ENCODE measurements around the gene TSPY10.
"Not testable (repeated sequence)": the region's sequence is repeated elsewhere in the genome, so short reads cannot be mapped to it uniquely, and the experiment has no call there.

Gene TSPY10, protein sequence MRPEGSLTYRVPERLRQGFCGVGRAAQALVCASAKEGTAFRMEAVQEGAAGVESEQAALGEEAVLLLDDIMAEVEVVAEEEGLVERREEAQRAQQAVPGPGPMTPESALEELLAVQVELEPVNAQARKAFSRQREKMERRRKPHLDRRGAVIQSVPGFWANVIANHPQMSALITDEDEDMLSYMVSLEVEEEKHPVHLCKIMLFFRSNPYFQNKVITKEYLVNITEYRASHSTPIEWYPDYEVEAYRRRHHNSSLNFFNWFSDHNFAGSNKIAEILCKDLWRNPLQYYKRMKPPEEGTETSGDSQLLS

DNA sequence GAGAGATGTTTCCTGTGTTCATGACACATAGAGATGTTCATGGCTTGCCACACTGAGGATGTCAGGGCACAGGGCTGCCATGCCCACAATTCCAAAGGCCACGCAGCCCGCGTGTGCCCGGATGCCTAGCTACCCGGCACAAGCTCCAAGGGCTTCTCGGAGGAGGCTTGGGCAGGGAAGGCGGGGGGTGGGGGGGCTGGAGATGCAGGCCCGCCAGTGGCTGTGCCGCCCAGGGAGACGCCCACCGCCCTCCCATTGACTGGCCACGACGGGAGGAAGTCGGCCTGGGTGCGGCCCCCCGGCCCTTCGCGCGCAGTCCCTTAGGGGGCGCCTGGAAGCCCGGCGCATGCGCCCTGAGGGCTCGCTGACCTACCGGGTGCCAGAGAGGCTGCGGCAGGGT is at the start of gene TSPY10:
Gene TSPY10, plus strand, starts transcription at position 301 of the 400 bp plus-strand sequence. Its CDS starts 46 bp downstream, at position 347.
- DNase-seq, result not testable (repeated sequence)

DNA sequence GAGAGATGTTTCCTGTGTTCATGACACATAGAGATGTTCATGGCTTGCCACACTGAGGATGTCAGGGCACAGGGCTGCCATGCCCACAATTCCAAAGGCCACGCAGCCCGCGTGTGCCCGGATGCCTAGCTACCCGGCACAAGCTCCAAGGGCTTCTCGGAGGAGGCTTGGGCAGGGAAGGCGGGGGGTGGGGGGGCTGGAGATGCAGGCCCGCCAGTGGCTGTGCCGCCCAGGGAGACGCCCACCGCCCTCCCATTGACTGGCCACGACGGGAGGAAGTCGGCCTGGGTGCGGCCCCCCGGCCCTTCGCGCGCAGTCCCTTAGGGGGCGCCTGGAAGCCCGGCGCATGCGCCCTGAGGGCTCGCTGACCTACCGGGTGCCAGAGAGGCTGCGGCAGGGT is 40.7 kb upstream of the TSPY10 start, which contains the start of gene TSPY9:
Gene TSPY9, plus strand, starts transcription at position 301 of the 400 bp plus-strand sequence. Its CDS starts 46 bp downstream, at position 347.
- DNase-seq, result not testable (repeated sequence)

DNA sequence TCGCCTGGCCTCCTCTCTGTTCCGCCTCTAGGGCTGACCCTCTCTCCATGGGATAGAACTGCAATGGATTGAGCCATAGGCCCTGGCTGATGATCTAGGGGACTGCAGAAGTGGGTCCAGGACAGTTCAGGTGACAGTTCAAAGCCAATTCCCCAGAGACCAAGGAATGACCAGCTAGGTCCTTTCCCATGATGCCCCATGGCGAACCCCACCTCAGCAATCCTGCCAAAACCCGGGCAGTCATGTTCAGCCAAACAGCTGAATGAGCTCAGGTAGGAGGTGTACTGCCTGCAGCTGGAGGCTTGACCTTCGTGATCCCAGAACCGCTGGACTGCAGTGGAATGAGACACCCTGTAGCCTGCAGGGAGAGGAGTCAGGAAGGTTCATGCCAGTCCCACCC is 23.3 kb upstream of the TSPY10 start:
- not testable (repeated sequence) for DNase-seq

DNA sequence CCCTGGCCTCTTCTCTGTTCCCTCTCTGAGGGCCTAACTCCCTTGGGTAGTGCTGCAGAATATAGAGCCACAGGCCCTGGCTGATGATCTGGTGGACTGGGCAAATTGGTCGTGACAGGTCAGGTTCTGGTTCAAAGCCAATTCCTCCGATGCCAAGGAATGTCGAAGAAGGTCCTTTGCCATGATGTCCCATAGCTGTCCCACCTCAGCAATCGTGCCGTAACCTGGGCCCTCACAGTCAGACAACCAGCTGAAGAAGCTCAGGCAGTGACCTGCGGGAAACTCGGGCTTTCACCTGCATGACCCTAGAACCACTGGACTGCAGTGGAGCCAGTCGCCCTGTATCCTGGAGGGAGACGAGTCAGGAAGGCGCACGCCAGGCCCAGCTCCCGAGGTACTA is 11.4 kb upstream of the TSPY10 start:
- DNase-seq, result not testable (repeated sequence)
